ENCODE measurements around the gene RIN1.
A peak's percentile ranks its signal among the peaks of the same experiment; 100 is the strongest.

Gene RIN1

GRCh38 chr11:66294626-66295620, 41.3 kb downstream of the RIN1 start:
- DNase-seq (ENCODE audit: low read depth in 2 of 2): no peak

- no peak for DNase-seq (ENCODE audit: low read depth in 2 of 2)
Observed at GRCh38 chr11:66293777-66294625, 42.2 kb downstream of the RIN1 start.

GRCh38 chr11:66293352-66293751, 42.9 kb downstream of the RIN1 start:
- DNase-seq (ENCODE audit: low read depth in 2 of 2): no peak

GRCh38 chr11:66292543-66293332, 43.5 kb downstream of the RIN1 start:
- no peak for DNase-seq (ENCODE audit: low read depth in 2 of 2)

- no peak for DNase-seq (ENCODE audit: low read depth in 2 of 2)
Observed at GRCh38 chr11:66291706-66292542, 44.3 kb downstream of the RIN1 start, which contains the start of gene TMEM151A. TSS of gene TMEM151A (plus strand) at chr11:66291894. CDS start at chr11:66292014, 120 bp downstream.

GRCh38 chr11:66291303-66291705, 44.9 kb downstream of the RIN1 start:
- DNase-seq (ENCODE audit: low read depth in 2 of 2): no peak

- DNase-seq (ENCODE audit: low read depth in 2 of 2): no peak
Observed at GRCh38 chr11:66290330-66290621, 46.0 kb downstream of the RIN1 start.

- peak; percentile 62 to 65 for DNase-seq (ENCODE audit: low read depth in 2 of 2)
Observed at GRCh38 chr11:66289548-66290329, 46.5 kb downstream of the RIN1 start.

GRCh38 chr11:66288671-66289547, 47.3 kb downstream of the RIN1 start, which contains the start of gene YIF1A:
TSS of gene YIF1A (minus strand) at chr11:66289143. CDS start at chr11:66288985, 158 bp downstream.
- DNase-seq (ENCODE audit: low read depth in 2 of 2): peak; percentile 94 to 98

GRCh38 chr11:66287889-66288670, 48.2 kb downstream of the RIN1 start:
- DNase-seq (ENCODE audit: low read depth in 2 of 2): no peak

- DNase-seq (ENCODE audit: low read depth in 2 of 2): no peak
Observed at GRCh38 chr11:66287211-66287888, 48.9 kb downstream of the RIN1 start.

GRCh38 chr11:66286699-66287098, 49.5 kb downstream of the RIN1 start:
- no peak for DNase-seq (ENCODE audit: low read depth in 2 of 2)

GRCh38 chr11:66285250-66285947, 50.8 kb downstream of the RIN1 start:
- DNase-seq (ENCODE audit: low read depth in 2 of 2): no peak

- no peak for DNase-seq (ENCODE audit: low read depth in 2 of 2)
Observed at GRCh38 chr11:66284526-66285078, 51.6 kb downstream of the RIN1 start.

- DNase-seq (ENCODE audit: low read depth in 2 of 2): no peak
Observed at GRCh38 chr11:66283461-66284105, 52.7 kb downstream of the RIN1 start.

Measured in stimulated activated CD8-positive, alpha-beta memory T cell treated with anti-CD3 and anti-CD28 coated beads, Interleukin-15, amount 100 ng/mL, for 4 hours (primary cell).